Epithelial cell of proximal tubule (primary cell): ENCODE results near the gene PDRG1. TPM values are rescaled to one million over a fixed set of nuclear protein-coding genes. Genes with fewer than 3 reads are reported as not detected.
"Not testable (repeated sequence)": the region's sequence is repeated elsewhere in the genome, so short reads cannot be mapped to it uniquely, and the experiment has no call there.

Source experiments
- DNase-seq: peaks from one replicate; pipeline ENCODE4 v3.0.0-alpha.2; 2011; ENCODE audit warnings: low read depth
- H3K4me3 ChIP-seq: 2 replicates; pipeline ENCODE4 v1.5.1; 2011; ENCODE audit warnings: low read depth, mild to moderate bottlenecking, low read length
- total RNA-seq: library from RNA; depleted of rRNA; stranded (reverse); fragments of >200 nt; gene quantifications from 2 replicates; pipeline ENCODE4 v1.2.3, GENCODE V29; 2015
- TF ChIP-seq, protein P1 (sequence below): conservative IDR thresholded peaks from 2 replicates; pipeline ENCODE4 v1.5.1; 2012; ENCODE audit warnings: low read depth, mild to moderate bottlenecking, low read length

The PDRG1 gene
- total RNA-seq, 1 donor from 2014 or later, result 16.5 TPM

DNA sequence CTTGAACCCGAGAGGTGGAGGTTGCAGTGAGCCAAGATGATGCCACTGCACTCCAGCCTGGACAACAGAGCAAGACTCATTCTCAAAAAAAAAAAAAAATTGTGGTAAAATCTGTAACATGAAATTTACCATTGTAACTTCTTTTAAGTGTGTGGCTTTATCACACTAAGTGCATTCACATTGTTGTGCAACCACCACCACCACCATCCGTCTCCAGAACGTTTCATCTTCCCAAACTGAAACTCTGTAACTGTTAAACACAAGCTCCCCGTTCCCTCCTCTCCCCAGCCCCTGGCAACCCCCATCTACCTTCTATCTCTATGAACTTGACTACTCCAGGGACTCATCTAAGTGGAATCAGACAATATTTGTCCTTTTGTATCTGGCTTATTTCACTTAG is 29.7 kb downstream of the PDRG1 start:
- H3K4me3 ChIP-seq, result no peak overlapping the region
- DNase-seq, result no peak
- TF ChIP-seq, protein P1, sequence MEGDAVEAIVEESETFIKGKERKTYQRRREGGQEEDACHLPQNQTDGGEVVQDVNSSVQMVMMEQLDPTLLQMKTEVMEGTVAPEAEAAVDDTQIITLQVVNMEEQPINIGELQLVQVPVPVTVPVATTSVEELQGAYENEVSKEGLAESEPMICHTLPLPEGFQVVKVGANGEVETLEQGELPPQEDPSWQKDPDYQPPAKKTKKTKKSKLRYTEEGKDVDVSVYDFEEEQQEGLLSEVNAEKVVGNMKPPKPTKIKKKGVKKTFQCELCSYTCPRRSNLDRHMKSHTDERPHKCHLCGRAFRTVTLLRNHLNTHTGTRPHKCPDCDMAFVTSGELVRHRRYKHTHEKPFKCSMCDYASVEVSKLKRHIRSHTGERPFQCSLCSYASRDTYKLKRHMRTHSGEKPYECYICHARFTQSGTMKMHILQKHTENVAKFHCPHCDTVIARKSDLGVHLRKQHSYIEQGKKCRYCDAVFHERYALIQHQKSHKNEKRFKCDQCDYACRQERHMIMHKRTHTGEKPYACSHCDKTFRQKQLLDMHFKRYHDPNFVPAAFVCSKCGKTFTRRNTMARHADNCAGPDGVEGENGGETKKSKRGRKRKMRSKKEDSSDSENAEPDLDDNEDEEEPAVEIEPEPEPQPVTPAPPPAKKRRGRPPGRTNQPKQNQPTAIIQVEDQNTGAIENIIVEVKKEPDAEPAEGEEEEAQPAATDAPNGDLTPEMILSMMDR, result no peak

DNA sequence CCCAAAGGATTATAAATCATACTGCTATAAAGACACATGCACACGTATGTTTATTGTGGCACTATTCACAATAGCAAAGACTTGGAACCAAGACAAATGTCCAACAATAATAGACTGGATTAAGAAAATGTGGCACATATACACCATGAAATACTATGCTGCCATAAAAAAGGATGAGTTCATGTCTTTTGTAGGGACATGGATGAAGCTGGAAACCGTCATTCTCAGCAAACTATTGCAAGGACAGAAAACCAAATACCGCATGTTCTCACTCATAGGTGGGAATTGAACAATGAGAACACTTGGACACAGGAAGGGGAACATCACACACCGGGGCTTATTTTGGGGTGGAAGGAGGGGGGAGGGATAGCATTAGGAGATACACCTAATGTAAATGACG is 30.4 kb downstream of the PDRG1 start:
- not testable (repeated sequence) for DNase-seq, H3K4me3 ChIP-seq

DNA sequence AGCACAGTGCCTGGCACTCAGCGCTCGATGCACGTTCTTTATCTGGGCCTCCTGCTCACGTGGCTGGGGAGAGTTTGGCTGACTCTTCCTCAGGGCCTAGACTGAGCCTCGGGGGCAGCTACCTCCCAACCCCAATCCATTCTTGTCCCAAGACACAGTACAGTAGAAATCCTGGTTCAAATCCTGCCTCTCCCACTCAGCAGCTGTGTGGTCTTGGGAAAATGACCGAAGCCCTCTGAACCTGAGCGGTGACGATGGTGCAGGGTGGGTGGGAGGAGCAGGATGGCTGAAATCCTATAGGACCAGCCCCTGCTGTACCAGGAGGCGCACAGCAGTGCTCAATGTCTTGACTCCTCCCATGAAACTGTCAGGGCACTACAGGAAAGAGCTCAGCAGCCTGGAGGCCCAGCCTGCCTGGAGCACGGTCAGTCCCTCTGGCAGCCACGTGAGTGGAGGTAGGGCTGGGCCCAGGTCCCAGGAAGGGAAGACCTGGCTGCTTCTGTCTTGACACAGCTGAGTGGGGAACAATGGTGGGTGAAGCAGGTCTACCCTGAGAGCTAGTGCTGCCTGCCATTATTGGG is 31.5 kb downstream of the PDRG1 start:
- no peak overlapping the region for H3K4me3 ChIP-seq
- no peak for DNase-seq
- TF ChIP-seq, protein P1, result no peak

DNA sequence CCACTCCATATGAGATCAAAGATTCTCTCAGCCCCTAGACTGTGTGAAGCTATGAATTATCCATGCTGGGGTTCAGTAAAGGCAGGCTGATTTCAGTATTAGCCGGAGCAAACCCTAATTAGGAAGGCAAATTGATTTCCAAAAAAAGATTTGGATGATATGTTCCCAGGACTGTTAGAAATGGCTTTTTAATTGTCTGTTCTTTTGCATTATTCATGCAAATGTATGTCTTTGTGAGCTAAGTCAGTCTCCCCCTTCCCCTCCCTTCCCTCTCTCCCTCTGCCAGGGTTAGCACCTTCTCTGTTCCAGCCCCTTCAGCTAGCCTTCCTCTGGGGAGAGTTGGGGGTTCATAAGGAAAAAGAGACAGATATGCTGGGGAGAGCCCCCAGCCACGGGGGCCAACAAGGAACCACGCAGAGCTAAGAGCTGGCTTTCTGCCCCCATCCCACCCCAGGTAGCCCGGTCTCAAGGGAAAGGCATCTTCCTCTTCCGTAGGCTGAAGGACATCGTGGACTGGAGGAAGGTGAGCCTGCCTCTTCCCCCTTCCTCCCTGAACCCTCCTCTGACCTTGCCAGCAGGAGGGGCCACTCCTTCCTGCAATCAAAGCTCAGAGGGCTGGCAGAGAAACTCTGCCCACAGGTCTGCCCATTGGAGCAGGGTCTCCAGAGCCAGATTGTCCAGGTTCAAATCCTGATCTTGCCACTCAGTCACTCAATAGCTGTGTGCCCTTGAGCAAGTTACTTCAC is 32.3 kb downstream of the PDRG1 start:
- H3K4me3 ChIP-seq, result no peak overlapping the region
- TF ChIP-seq, protein P1, result no peak
- DNase-seq, result no peak

DNA sequence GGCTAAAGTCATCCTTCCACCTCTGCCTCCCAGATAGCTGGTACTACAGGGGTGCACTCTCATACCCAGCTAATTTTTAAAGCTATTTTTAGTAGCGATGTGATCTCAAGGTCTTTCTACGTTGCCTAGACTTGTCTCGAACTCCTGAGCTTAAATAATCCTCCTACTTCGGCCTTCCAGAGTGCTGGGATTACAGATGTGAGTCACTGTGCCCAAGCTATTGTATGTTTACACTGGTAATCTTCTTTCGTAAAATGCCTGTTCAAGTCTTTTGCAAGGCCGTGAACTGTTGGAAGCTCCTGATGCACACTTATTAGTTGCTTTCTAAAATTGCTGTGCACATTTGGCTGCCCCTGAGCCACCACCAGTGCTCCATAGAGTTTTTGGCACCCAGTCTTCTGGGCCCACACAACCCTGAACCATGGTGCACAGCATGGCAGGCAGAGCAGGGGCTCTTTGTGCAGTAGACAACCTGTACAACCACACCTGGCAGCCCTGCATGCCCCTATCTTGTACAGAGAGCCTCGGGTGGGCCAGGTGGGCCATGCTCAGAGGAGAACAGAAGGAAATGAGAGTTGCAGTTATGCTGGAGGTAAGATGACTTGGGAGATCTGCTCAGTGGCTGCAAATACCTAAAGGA is 33.3 kb downstream of the PDRG1 start:
- H3K4me3 ChIP-seq, result no peak overlapping the region
- DNase-seq, result no peak
- TF ChIP-seq, protein P1, result no peak

DNA sequence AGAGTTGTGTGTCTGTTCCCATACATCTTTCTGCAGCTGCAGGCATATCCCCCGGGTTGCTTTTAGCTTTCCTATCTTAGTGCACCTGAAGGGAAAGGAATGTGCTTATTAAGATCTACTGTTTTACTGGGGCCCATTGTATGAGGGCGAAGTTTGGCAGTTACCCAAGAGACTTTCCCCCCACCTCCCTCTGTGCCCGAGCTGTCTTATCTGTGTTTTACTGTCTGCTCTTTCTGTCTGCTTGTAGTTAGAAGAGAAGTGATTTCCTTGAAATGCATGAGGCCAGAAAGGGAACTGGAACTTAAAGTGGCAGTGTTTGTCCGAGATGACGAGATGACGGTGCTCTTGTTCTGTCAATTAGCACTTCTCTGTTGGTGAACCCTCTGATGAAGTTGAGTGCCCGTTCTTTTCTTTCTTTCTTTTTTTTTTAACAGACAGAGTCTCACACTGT is 33.9 kb downstream of the PDRG1 start:
- DNase-seq, H3K4me3 ChIP-seq: not testable (repeated sequence)

DNA sequence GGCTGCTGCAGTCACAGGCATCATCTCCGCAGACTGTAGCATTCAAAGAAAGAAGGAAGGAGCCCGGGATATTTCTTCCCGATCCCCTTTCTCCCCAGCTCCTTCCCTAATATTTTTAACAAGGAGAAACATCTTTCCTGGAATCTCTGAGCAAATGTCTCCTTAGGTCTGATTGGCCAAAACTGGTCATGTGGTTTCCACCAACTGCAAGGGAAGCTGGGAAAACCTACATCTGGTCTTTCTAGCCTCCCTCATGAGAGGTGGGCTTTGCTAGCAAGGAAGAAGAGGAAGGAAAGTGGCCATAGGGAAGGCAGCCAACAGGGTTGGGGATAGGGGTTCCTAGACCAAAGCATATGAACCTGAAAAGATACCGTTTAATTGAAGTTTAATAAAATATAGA is 35.1 kb downstream of the PDRG1 start:
- TF ChIP-seq, protein P1, result no peak
- H3K4me3 ChIP-seq, result no peak overlapping the region
- no peak for DNase-seq
